Stimulated activated CD8-positive, alpha-beta memory T cell treated with anti-CD3 and anti-CD28 coated beads, Interleukin-7, amount 100 ng/mL, for 4 hours (primary cell): ENCODE data around the gene CLDN5.

ENCODE experiments used
- DNase-seq, 2 donors: peaks; one replicate each; pipeline ENCODE4 v3.0.0-alpha.2; 2020; ENCODE audit warnings: low read depth in 2 of 2

CLDN5 gene

DNA sequence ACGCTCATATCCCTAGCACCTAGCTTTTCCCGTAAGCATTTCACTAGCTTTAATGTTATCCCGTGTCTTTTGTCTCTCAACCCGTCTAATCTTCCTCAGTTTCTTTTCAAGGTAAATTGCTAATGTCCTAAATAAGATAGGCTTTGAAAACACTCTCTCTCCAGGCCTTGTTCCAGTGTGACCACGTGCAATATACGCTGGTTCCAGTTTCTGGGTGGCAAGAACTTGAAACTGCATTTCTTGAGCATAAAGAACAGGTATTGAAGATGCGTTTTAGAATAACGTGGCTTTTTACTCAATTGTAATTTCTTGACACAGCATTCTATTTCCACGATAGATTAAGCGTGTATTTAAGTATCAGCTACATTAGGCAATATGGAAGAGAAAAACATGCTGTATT, 43.4 kb downstream of the CLDN5 start:
- no peak for DNase-seq

DNA sequence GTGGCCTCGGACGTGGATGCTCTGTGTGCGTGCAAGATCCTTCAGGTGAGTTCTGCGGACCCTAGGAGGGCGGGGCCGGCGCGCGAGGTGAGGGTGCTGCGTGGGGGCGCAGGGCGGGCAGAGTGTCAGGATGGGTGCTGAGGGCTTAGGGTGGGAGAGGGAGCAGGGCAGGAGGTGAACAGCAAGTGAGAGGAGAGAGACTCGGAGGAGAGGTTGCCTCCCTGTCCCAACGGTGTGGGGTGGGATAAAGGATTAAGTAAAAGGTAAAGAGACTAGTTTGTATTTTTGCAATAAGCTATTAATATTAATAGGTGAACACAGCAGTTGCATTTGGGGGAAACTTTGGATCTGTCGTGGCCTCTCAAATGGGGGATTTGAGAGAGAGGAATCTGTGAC, 44.0 kb downstream of the CLDN5 start:
- no peak for DNase-seq

DNA sequence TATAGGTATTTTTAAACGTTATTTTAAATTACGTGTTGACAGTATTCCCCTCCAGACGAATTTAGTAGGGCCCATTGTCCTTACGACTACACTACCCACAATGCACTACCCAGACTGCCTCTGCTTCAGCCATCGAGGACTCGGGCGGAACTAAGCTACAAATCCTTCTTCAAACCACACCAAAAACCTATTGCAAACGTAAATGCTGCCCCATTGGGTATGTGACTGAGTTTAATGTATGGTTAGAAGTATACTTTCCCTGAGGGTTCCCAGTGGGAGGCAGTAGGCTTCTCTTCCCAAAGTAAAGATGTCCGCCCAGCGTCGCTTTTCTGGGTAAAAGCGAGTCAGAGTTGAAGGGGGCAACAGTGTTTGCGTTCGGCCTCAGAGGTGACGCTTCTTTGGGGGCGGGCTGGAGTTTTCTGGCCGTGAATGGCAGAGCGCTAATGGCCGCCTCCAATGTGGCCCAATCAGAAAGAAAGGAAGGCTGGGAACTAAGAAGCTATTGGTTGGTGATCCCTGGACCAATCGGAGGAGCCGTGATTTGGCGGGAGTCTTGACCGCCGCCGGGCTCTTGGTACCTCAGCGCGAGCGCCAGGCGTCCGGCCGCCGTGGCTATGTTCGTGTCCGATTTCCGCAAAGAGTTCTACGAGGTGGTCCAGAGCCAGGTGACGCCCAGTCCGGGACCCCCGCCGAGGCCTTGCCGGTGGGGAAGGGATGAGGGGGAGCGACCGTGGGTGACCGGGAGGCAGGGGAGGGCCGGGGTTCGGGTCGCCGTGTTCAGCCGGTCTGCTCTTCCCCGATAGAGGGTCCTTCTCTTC, 44.6 kb downstream of the CLDN5 start, which contains the start of gene CDC45:
TSS of gene CDC45 (plus strand) at position 566 of the 818 bp plus-strand sequence. CDS start at position 615, 49 bp downstream.
- peak; percentile 90 to 94 for DNase-seq

DNA sequence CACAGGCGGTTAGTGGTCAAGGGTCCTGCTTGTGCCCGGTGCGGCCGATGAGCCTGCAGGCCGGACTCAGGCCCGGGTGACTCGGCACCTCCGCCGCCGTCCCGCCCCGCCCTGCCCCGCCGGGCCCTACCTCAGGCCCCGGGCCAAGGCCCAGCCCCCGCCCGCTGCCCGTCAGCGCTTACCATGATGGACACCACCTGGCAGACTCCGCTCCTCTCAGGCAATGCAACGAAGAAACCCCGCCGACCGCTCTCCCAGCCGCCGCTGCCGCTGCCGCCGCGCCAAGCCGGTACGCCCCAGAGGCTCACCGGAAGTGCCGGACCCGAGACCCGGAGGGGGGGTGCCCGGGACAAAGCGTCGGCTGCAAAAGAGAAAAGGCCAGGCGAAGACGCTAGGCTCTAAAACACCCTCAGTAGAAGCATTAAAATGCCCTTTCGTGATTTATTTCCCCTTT, 45.3 kb downstream of the CLDN5 start, which contains the start of gene UFD1:
TSS of gene UFD1 (minus strand) at position 293 of the 454 bp plus-strand sequence. CDS start at position 185, 108 bp downstream.
- peak; percentile 43 to 70 for DNase-seq

DNA sequence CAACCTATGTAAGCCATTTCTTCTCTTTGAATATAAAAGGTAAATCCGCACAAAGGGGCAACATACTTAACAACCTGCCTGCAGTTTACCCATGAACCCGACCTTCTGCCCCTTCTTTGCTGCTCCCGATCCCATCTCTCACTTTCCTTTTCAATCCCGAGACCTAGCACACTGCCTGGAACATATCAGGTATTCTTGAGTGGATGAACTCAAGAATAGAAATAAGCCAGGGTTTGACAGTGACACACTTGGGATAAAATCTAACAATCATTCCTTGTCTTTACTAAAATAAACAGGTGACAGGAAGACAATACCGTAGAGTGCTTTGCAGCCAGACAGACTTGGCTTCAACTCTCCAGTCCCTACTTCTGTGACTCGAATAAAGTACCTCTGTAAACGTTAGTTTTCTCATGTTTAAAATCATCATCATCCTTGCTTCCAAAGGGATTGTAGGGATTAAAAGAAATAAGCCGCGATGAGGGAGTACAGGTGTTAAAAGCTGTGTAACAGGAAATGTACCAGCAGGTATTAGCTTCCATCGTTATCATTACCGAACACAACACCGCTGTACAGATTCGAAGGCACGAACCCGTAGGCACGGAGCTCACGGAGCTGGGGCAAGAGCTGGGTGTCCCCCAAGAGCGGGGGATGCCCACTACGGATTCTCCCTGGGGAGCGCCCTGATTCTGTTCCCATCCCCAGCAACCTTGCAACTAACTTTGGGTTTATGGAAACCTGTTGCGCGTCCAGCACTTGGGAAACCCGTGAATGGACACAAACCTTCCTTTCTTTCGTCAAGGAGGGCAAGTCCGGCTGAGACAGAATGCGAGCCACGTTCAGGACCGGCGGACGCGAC, 45.9 kb downstream of the CLDN5 start:
- no peak for DNase-seq

DNA sequence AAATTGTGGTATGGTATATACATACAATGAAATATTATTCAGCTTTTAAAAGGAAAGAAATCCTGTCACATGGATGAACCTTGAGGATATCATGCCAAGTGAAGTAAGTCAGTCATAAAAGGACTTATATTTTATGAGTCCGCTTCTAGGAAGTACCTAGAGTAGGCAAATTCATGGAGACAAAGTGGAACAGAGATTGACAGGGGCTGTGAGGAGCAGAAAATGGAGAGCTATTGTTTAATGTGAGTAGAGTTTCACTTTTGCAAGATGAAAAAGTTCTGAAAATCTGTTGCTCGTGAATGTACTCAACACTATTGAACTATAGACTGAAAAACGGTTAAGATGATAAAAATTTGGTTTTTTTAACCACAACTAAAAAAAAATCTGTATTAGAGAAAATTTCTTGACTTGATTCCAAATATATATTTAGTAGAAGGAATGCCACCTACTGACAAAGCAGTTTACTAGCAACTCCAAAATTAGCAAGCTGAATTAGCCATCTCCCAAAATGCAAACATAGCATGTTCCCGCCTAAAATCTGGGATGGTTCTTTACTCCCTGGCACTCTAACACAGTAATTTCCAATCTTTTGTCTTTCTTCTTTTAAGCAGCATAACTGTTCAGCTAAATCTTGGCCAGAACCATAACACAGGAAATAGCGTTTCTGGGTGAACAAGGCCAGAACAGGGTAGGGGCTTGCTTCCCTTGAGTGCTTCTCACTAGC, 46.7 kb downstream of the CLDN5 start:
- no peak for DNase-seq

DNA sequence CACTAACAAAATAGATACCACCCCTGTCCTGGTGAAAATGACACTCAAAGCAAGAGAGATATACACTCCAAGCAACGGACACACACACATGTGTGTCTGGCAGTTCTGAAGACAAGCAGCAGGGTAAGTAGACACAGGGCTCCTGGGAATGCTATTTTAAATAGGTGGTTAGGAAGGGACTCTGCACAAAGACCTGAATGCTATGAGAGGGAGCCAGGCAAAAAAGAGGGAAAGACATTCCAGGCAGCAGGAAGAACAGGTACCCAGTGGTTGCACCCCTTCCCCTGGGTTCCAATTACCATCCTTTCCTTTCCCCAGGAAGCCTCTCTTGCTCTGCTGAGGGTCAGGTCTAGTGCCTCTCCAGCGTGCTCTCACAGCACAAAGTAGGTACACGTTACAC, 48.2 kb downstream of the CLDN5 start:
- no peak for DNase-seq

DNA sequence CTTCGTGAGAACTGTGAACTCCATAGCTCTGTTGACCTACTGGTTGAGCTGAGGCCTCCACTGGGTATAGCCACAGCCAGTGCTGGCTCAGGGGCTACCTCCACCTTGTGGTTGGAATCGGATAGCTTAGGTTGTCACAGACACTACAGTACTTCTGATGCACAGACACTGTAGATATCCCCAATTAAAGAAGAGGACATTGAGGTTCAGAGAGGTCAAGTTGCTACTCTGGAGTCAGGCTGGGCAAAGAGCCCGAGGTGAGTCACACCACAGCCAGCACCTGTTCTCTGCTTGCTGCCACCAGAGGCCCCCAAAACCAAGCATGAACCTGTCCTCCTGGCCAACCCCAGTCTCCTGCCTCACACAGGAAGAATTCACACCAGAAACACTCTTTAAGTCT, 50.6 kb downstream of the CLDN5 start:
- no peak for DNase-seq
